ENCODE data around the gene LCP2. TPM values are rescaled to one million over a fixed set of nuclear protein-coding genes. Genes with fewer than 3 reads are reported as not detected.

LCP2 gene
- total RNA-seq, 1 donor from 2014 or later = 0.09 TPM

DNA sequence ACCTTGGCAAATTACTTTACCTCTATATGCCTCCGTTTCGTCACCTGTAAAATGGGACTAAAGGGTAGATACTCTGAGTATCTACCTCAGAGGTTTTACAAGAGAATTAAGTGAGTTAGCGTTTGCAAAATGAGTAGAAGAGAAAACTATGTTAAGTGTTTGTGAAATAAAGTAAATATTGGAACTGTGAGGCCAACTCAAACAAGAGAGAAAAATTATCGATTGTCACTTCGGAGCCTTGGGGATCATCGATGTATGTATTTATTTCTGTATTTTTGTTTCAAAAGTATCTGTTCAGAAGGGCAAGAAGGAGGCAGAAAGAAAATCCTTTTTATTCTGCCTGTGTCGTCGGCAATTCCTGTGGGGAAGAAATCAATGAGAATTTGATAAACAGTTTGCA lies 90.6 kb downstream of the LCP2 start:
- Histone ChIP-seq H3K9ac (ENCODE audit: low read length) (no peak overlapping the region), H3K36me3 (ENCODE audit: insufficient read depth, low read length) (no peaks in the 10 kb centered on the region), H2AFZ (ENCODE audit: low read depth, low read length) (no peak overlapping the region), H3K4me2 (ENCODE audit: low read length) (no peak overlapping the region), H3K27me3 (ENCODE audit: insufficient read depth, low read length) (peaks cover 2% of the 10 kb centered on the region), H3K4me1 (ENCODE audit: insufficient read depth, low read length) (no peaks in the 10 kb centered on the region), H3K79me2 (ENCODE audit: insufficient read depth, low read length) (no peaks in the 10 kb centered on the region), H4K20me1 (ENCODE audit: insufficient read depth, low read length) (no peaks in the 10 kb centered on the region), H3K9me3 (ENCODE audit: insufficient read depth, low read depth, low read length) (no peaks in the 10 kb centered on the region), H3K27ac (ENCODE audit: low read depth, low read length) (no peak overlapping the region), H3K4me3 (ENCODE audit: insufficient read depth, low read depth, low read length) (no peak overlapping the region)
- peaks cover 6% of the 10 kb centered on the region for H3K27me3 Mint-ChIP-seq (ENCODE audit: low read depth, unreplicated experiment)
- H3K27ac Mint-ChIP-seq (ENCODE audit: unreplicated experiment) = no peak overlapping the region
- H3K9me3 Mint-ChIP-seq (ENCODE audit: unreplicated experiment) = no peaks in the 10 kb centered on the region
- TF ChIP-seq, protein P1, sequence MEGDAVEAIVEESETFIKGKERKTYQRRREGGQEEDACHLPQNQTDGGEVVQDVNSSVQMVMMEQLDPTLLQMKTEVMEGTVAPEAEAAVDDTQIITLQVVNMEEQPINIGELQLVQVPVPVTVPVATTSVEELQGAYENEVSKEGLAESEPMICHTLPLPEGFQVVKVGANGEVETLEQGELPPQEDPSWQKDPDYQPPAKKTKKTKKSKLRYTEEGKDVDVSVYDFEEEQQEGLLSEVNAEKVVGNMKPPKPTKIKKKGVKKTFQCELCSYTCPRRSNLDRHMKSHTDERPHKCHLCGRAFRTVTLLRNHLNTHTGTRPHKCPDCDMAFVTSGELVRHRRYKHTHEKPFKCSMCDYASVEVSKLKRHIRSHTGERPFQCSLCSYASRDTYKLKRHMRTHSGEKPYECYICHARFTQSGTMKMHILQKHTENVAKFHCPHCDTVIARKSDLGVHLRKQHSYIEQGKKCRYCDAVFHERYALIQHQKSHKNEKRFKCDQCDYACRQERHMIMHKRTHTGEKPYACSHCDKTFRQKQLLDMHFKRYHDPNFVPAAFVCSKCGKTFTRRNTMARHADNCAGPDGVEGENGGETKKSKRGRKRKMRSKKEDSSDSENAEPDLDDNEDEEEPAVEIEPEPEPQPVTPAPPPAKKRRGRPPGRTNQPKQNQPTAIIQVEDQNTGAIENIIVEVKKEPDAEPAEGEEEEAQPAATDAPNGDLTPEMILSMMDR (IDR thresholded peaks at IDR 0.05; ENCODE audit: insufficient read depth, low read depth, low read length) = no peak
- no peak for TF ChIP-seq EZH2 (IDR thresholded peaks at IDR 0.05; ENCODE audit: insufficient read depth, low read length)
- no peak overlapping the region for H3K4me3 Mint-ChIP-seq (ENCODE audit: unreplicated experiment)
- DNase-seq (ENCODE audit: low read depth) = no peak
- no peaks in the 10 kb centered on the region for H3K36me3 Mint-ChIP-seq (ENCODE audit: low read depth, unreplicated experiment)
- no peak for FAIRE-seq
- H3K4me1 Mint-ChIP-seq (ENCODE audit: low read depth, unreplicated experiment) = no peaks in the 10 kb centered on the region

DNA sequence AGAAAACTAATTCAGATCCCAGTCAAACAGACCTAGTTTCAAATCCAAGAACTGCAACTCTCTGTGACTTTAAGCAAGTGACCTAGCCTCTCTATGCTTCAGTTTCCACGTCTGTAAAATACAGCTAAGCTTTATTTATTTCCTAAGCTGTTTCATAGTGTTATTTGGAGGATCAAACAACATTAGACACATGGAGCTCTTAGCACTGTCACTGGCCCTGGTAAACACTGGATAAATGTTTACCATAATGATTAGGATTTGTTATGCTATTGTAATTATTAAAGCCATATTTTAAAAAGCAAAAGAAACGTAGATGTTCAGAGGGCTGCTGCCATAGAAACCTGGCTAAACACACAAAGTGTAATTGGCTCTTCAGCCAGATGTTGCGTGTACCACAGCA lies 91.4 kb downstream of the LCP2 start:
- DNase-seq (ENCODE audit: low read depth) = no peak
- H3K9me3 ChIP-seq (ENCODE audit: insufficient read depth, low read depth, low read length) = no peaks in the 10 kb centered on the region
- H3K27ac Mint-ChIP-seq (ENCODE audit: unreplicated experiment) = no peak overlapping the region
- H3K4me3 ChIP-seq (ENCODE audit: insufficient read depth, low read depth, low read length) = no peak overlapping the region
- TF ChIP-seq EZH2 (IDR thresholded peaks at IDR 0.05; ENCODE audit: insufficient read depth, low read length) = no peak
- TF ChIP-seq, protein P1 (IDR thresholded peaks at IDR 0.05; ENCODE audit: insufficient read depth, low read depth, low read length) = no peak
- H3K27me3 ChIP-seq (ENCODE audit: insufficient read depth, low read length) = peaks cover 5% of the 10 kb centered on the region
- H3K27me3 Mint-ChIP-seq (ENCODE audit: low read depth, unreplicated experiment) = peaks cover 6% of the 10 kb centered on the region
- H3K4me1 Mint-ChIP-seq (ENCODE audit: low read depth, unreplicated experiment) = no peaks in the 10 kb centered on the region
- no peaks in the 10 kb centered on the region for H3K79me2 ChIP-seq (ENCODE audit: insufficient read depth, low read length)
- no peaks in the 10 kb centered on the region for H3K36me3 ChIP-seq (ENCODE audit: insufficient read depth, low read length)
- no peak overlapping the region for H3K4me3 Mint-ChIP-seq (ENCODE audit: unreplicated experiment)
- no peak for FAIRE-seq
- no peaks in the 10 kb centered on the region for H4K20me1 ChIP-seq (ENCODE audit: insufficient read depth, low read length)
- H3K9me3 Mint-ChIP-seq (ENCODE audit: unreplicated experiment) = no peaks in the 10 kb centered on the region
- H2AFZ ChIP-seq (ENCODE audit: low read depth, low read length) = no peak overlapping the region
- H3K27ac ChIP-seq (ENCODE audit: low read depth, low read length) = no peak overlapping the region
- H3K4me2 ChIP-seq (ENCODE audit: low read length) = no peak overlapping the region
- H3K9ac ChIP-seq (ENCODE audit: low read length) = no peak overlapping the region
- no peaks in the 10 kb centered on the region for H3K36me3 Mint-ChIP-seq (ENCODE audit: low read depth, unreplicated experiment)
- H3K4me1 ChIP-seq (ENCODE audit: insufficient read depth, low read length) = no peaks in the 10 kb centered on the region

DNA sequence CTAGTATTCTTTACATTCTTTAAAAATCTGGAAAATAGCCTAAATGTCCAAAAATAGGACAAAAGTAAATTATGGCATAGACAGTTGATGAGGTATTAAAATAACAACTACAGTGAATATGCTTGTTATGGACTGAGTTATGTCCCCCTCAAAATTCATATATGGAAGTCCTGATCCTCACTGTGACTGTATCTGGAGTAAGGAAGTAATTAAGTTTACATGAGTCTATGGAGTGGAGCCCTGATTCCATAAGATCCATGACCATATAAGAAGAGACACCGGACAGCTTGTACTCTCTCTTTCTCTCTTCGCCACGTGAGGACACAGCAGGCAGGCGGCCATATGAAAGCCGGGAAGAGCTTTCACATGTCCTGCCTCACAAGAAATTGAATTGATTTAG lies 93.4 kb downstream of the LCP2 start:
- Histone ChIP-seq H3K36me3 (ENCODE audit: insufficient read depth, low read length) (no peaks in the 10 kb centered on the region), H3K27me3 (ENCODE audit: insufficient read depth, low read length) (peaks cover 5% of the 10 kb centered on the region), H3K4me3 (ENCODE audit: insufficient read depth, low read depth, low read length) (no peak overlapping the region), H3K4me2 (ENCODE audit: low read length) (no peak overlapping the region), H3K27ac (ENCODE audit: low read depth, low read length) (no peak overlapping the region), H3K9me3 (ENCODE audit: insufficient read depth, low read depth, low read length) (no peaks in the 10 kb centered on the region), H3K79me2 (ENCODE audit: insufficient read depth, low read length) (no peaks in the 10 kb centered on the region), H3K9ac (ENCODE audit: low read length) (no peak overlapping the region), H3K4me1 (ENCODE audit: insufficient read depth, low read length) (no peaks in the 10 kb centered on the region), H2AFZ (ENCODE audit: low read depth, low read length) (no peak overlapping the region), H4K20me1 (ENCODE audit: insufficient read depth, low read length) (no peaks in the 10 kb centered on the region)
- DNase-seq (ENCODE audit: low read depth) (no peak), FAIRE-seq (no peak)
- Mint-ChIP-seq H3K36me3 (ENCODE audit: low read depth, unreplicated experiment) (no peaks in the 10 kb centered on the region), H3K4me3 (ENCODE audit: unreplicated experiment) (no peak overlapping the region), H3K4me1 (ENCODE audit: low read depth, unreplicated experiment) (no peaks in the 10 kb centered on the region), H3K27me3 (ENCODE audit: low read depth, unreplicated experiment) (peaks cover 10% of the 10 kb centered on the region), H3K9me3 (ENCODE audit: unreplicated experiment) (no peaks in the 10 kb centered on the region), H3K27ac (ENCODE audit: unreplicated experiment) (no peak overlapping the region)
- no peak for TF ChIP-seq EZH2 (IDR thresholded peaks at IDR 0.05; ENCODE audit: insufficient read depth, low read length)
